DOHH2 (cell line): ENCODE measurements around the gene SLC27A6.

ENCODE experiments used
- H3F3A ChIP-seq: fragments of 200-600 bp; sonication (generic), shearing (Covaris generic); 2 replicates; pipeline ENCODE4 v1.6.0; 2016; ENCODE audit warnings: antibody characterized with exemption, mild to moderate bottlenecking; ENCODE audit not compliant: control insufficient read depth, insufficient read depth
- H3K27ac ChIP-seq: fragments of 200-600 bp; sonication (generic); 2 replicates; pipeline ENCODE4 v1.5.1; 2014; ENCODE audit warnings: low read depth, mild to moderate bottlenecking, low read length, moderate library complexity
- H3K27me3 ChIP-seq: fragments of 200-600 bp; sonication (generic); 2 replicates; pipeline ENCODE4 v1.6.1; 2014; ENCODE audit warnings: mild to moderate bottlenecking, low read length, mixed read lengths; ENCODE audit not compliant: control insufficient read depth
- H3K36me3 ChIP-seq: fragments of 200-600 bp; sonication (generic); 2 replicates; pipeline ENCODE4 v1.6.1; 2014; ENCODE audit warnings: mild to moderate bottlenecking, low read length, moderate library complexity, mixed read lengths; ENCODE audit not compliant: control insufficient read depth
- H3K4me1 ChIP-seq: fragments of 200-600 bp; sonication (generic); 2 replicates; pipeline ENCODE4 v1.6.1; 2014; ENCODE audit warnings: mild to moderate bottlenecking, low read length, mixed read lengths; ENCODE audit not compliant: control insufficient read depth
- H3K4me2 ChIP-seq: fragments of 200-600 bp; sonication (generic); 2 replicates; pipeline ENCODE4 v1.6.0; 2014; ENCODE audit warnings: mild to moderate bottlenecking, low read length, moderate library complexity
- H3K4me3 ChIP-seq: fragments of 200-600 bp; sonication (generic); 2 replicates; pipeline ENCODE4 v1.5.1; 2014; ENCODE audit warnings: mild to moderate bottlenecking, low read length, mixed read lengths
- H3K79me2 ChIP-seq: fragments of 200-600 bp; sonication (generic); 2 replicates; pipeline ENCODE4 v1.6.1; 2014; ENCODE audit warnings: mild to moderate bottlenecking, low read length, mixed read lengths; ENCODE audit not compliant: control insufficient read depth
- H3K9me2 ChIP-seq: fragments of 200-600 bp; sonication (generic); replicated peaks from 2 replicates; pipeline ENCODE4 v1.6.1; 2014; ENCODE audit warnings: mild to moderate bottlenecking, low read length, mixed read lengths; ENCODE audit not compliant: control insufficient read depth
- H3K9me3 ChIP-seq: fragments of 200-600 bp; sonication (generic); 2 replicates; pipeline ENCODE4 v1.6.1; 2014; ENCODE audit warnings: antibody characterized with exemption, low read length, mixed read lengths; ENCODE audit not compliant: control insufficient read depth, insufficient read depth
- H4K20me1 ChIP-seq: fragments of 200-600 bp; sonication (generic); 2 replicates; pipeline ENCODE4 v1.6.0; 2014; ENCODE audit warnings: low read depth, mild to moderate bottlenecking, antibody characterized with exemption, low read length, moderate library complexity; ENCODE audit not compliant: control insufficient read depth, insufficient read depth
- CTCF ChIP-seq: fragments of 200-600 bp; sonication (generic); IDR thresholded peaks from one replicate; pipeline ENCODE4 v1.5.1; 2014; ENCODE audit warnings: antibody characterized with exemption, mild to moderate bottlenecking, low read depth, low read length; ENCODE audit not compliant: poor library complexity, severe bottlenecking
- EZH2phosphoT487 ChIP-seq: fragments of 200-600 bp; sonication (generic); IDR thresholded peaks from 2 replicates; pipeline ENCODE4 v1.6.1; 2017; ENCODE audit warnings: borderline replicate concordance, mild to moderate bottlenecking, antibody characterized with exemption, low read length, moderate library complexity, mixed read lengths

SLC27A6 gene

GRCh38 chr5:129057329-129057728, 92.0 kb downstream of the SLC27A6 start:
- no peaks in the 10 kb centered on the region for H3K79me2 ChIP-seq
- no peaks in the 10 kb centered on the region for H3K27me3 ChIP-seq
- H4K20me1 ChIP-seq: no peaks in the 10 kb centered on the region
- H3K9me2 ChIP-seq: no peaks in the 10 kb centered on the region
- no peaks in the 10 kb centered on the region for H3K9me3 ChIP-seq
- no peak overlapping the region for H3K27ac ChIP-seq
- H3F3A ChIP-seq: no peaks in the 10 kb centered on the region
- H3K4me1 ChIP-seq: no peaks in the 10 kb centered on the region
- no peak overlapping the region for H3K4me2 ChIP-seq
- H3K36me3 ChIP-seq: no peaks in the 10 kb centered on the region
- H3K4me3 ChIP-seq: no peak overlapping the region
- TF ChIP-seq CTCF (no peak), EZH2phosphoT487 (no peak)

GRCh38 chr5:129061849-129062248, 96.6 kb downstream of the SLC27A6 start:
- Histone ChIP-seq H3K27ac (no peak overlapping the region), H4K20me1 (no peaks in the 10 kb centered on the region), H3K4me1 (no peaks in the 10 kb centered on the region), H3K9me2 (no peaks in the 10 kb centered on the region), H3F3A (no peaks in the 10 kb centered on the region), H3K4me3 (no peak overlapping the region), H3K79me2 (no peaks in the 10 kb centered on the region), H3K4me2 (no peak overlapping the region), H3K36me3 (no peaks in the 10 kb centered on the region), H3K9me3 (no peaks in the 10 kb centered on the region), H3K27me3 (0 out of 2 replicates have a peak, but pooled peaks cover 5% of the 10 kb centered on the region)
- TF ChIP-seq EZH2phosphoT487: no peak
- TF ChIP-seq CTCF: no peak

- Histone ChIP-seq H3K36me3 (no peaks in the 10 kb centered on the region), H3F3A (no peaks in the 10 kb centered on the region), H3K9me3 (no peaks in the 10 kb centered on the region), H3K4me2 (no peak overlapping the region), H3K27ac (no peak overlapping the region), H3K4me1 (no peaks in the 10 kb centered on the region), H3K79me2 (no peaks in the 10 kb centered on the region), H3K4me3 (no peak overlapping the region), H4K20me1 (no peaks in the 10 kb centered on the region), H3K9me2 (no peaks in the 10 kb centered on the region), H3K27me3 (0 out of 2 replicates have a peak, but pooled peaks cover 5% of the 10 kb centered on the region)
- TF ChIP-seq EZH2phosphoT487 (no peak), CTCF (no peak)
Measured at GRCh38 chr5:129063483-129064113, 98.3 kb downstream of the SLC27A6 start.
